ENCODE measurements around the gene CIAO2A.
"Not testable (repeated sequence)": the region's sequence is repeated elsewhere in the genome, so short reads cannot be mapped to it uniquely, and the experiment has no call there.

CIAO2A gene

GRCh38 chr15:64093627-64094417, at the start of gene CIAO2A:
CIAO2A (minus strand) TSS chr15:64093838; CDS start chr15:64093768, 70 bp downstream.
- DNase-seq (ENCODE audit: low read depth), result peak; percentile 99

GRCh38 chr15:64143276-64143675, 49.6 kb upstream of the CIAO2A start:
- DNase-seq (ENCODE audit: low read depth), result no peak

DNA sequence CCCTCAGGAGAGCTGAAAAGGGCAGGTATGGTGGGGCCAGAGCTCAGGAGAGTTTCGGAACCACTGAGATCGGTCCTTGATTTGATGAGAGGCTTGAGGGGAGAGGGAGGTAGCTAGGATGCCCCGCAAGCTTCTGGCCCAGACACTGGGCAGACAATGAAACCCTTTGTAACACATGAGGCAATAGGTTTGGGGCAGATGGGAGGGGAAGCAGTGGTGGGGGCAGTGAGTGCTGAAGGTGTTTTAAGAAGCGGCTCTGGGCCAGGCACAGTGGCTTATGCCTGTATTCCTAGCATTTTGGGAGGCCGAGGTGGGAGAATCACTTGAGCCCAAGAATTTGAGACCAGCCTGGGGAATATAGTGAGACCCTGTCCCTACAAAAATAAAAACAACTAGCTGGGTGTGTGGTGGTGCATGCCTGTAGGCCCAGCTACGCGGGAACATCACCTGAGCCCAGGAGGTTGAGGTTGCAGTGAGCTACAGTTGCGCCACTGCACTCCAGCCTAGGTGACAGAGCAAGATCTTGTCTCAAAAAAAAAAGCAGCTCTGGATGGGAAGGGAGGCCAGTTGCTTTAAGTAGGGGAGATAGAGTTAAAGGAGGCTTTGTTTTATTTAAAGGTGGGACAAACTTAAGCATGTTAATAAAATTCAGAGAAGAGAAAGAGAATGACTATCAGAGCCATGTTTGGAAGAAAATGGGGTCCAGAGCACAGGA, 48.3 kb upstream of the CIAO2A start:
- no peak for DNase-seq (ENCODE audit: low read depth)

DNA sequence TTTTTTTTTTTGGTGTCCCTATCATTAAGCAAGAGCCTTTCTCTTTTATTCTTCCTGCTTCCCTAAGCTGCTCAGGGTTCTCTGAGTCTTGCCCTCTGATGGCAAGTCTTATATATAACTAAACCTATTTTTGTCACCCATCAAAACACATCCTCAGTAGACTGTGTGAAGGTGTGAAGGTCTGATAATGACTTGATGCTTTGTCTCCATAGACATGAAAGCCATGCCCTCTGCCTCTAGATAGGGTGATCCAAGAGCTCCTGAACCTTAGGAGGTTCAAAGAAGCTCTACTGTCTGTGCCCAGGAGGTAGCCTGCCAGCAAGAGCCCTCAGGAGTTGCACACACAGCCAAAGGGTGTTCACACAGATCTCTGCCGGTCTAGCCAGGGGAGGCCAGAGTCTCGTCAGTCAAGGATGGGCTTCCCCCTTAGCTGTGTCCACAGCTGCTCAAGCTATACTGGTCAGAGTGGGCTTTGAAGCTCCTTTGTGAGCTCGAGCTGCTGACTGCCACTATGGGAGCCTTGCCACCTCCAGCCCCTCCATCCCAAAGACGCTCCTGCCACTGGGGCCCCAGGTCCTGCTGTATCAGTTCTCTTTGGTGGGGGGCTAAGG, 44.8 kb upstream of the CIAO2A start:
- DNase-seq (ENCODE audit: low read depth), result no peak

- DNase-seq (ENCODE audit: low read depth), result no peak
These were observed 43.7 kb upstream of the CIAO2A start for GRCh38 chr15:64137226-64137833.

- no peak for DNase-seq (ENCODE audit: low read depth)
These were observed 42.7 kb upstream of the CIAO2A start for GRCh38 chr15:64136347-64136746.

GRCh38 chr15:64134345-64134829, 40.7 kb upstream of the CIAO2A start:
- DNase-seq (ENCODE audit: low read depth), result no peak

DNA sequence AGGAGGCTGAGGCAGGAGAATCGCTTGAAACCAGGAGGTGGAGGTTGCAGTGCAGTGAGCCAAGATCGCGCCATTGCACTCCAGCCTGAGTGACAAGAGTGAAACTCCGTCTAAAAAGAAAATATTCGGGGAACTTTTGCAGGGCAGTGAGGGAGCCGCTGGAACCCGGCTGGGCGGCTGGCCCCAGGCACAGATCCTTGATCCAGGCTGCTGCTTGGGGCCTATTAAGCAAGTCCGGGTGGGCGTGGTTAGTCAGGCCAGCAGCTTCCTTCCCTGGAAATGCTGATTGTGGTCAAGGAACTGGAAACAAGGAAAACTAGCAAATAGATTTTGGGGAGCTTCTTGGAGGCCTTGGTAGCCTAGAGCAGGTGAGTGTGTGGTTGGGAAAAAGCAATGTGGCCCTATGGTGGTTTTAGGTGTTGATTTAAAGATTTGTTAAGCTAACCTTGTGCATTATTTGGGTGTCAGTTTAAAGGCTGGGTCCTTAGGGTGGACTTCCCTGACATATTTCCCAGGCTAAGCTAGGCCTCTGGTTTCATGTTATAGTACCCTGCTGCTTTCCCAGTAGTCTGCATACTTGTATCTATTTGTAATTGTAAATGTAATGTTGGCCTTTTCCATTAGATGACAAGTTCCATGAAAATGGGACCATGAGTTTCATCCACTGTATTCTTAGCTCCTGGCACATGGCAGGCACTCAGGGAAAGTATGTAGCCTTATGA, 40.1 kb upstream of the CIAO2A start:
- no peak for DNase-seq (ENCODE audit: low read depth)

- no peak for DNase-seq (ENCODE audit: low read depth)
These were observed 38.6 kb upstream of the CIAO2A start for GRCh38 chr15:64132217-64132616.

DNA sequence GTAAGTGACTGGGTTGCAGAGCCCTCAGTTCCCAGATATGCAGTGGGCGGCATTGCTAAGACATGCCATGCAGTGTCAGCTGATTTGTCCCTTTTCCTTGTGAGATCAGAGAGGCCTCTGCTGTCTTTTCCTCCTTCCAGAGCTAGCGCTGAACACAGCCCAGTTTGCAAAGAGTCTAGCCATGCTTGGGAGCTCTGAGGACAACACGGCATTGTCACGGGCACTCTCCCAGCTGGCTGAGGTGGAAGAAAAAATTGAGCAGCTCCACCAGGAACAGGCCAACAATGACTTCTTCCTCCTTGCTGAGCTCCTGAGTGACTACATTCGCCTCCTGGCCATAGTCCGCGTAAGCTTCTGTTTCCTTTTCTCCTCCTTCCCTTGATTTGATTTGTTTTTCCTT, 37.9 kb upstream of the CIAO2A start:
- DNase-seq (ENCODE audit: low read depth), result no peak

DNA sequence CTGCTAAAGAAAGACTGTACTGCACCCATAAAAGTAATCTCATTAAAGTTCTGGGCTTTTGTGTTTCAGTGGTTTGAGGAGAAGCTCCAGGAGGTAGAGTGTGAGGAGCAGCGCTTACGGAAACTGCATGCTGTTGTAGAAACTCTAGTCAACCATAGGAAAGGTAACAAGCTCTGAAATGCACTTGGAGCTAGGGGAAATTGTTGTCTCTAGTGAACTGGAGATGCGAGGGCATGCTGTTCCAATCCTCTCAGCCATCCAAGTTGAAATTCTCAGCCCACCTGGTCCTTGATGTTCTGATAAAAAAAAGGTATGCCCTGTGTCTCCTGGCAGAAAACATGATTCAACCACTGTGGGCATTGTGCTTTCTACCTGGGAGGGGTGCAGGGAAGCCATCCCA, 36.5 kb upstream of the CIAO2A start:
- DNase-seq (ENCODE audit: low read depth), result no peak

- no peak for DNase-seq (ENCODE audit: low read depth)
These were observed 34.1 kb upstream of the CIAO2A start for GRCh38 chr15:64127521-64128270.

DNA sequence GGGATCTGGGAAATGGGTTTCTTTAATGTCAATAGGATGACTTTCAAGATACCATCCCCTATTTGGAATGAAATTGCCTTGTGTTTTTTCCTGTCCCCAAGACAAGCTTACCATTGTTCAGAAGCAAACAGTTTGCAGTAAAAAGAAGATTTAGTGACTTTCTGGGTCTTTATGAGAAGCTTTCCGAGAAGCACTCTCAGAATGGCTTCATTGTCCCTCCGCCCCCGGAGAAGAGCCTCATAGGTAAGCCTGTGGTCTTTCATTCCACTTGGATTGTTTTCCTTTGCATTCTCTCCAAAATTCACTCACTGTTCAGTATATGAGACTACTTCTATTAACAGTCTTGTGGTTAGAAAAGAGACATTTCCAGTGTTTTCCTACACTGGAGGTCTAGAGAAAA, 32.3 kb upstream of the CIAO2A start:
- DNase-seq (ENCODE audit: low read depth), result no peak

- no peak for DNase-seq (ENCODE audit: low read depth)
These were observed 29.3 kb upstream of the CIAO2A start for GRCh38 chr15:64122936-64123351.

GRCh38 chr15:64122444-64122843, 28.8 kb upstream of the CIAO2A start:
- no peak for DNase-seq (ENCODE audit: low read depth)

DNA sequence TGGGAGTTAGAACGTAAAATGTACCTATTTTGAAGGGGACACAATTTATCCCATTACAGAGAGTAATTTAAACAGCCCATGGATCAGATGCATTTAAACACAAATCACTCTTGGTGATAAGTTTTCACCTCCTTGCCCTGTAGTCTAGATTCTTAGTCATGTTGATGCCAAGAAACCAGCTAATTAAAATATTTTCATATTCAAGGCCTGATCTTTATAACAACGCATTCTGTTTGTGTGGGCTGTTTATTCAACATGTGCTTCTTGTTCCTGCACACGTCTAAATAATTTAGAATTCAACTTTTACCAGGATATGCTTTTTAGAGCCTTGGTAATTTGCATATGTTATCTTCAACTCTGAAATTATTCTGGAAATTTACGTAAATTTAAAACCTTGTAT, 28.0 kb upstream of the CIAO2A start:
- no peak for DNase-seq (ENCODE audit: low read depth)

- not testable (repeated sequence) for DNase-seq (ENCODE audit: low read depth)
These were observed 26.7 kb upstream of the CIAO2A start for GRCh38 chr15:64120322-64120721.

GRCh38 chr15:64117759-64118487, 24.3 kb upstream of the CIAO2A start:
- DNase-seq (ENCODE audit: low read depth), result no peak

- DNase-seq (ENCODE audit: low read depth), result peak; percentile 8
These were observed 19.3 kb upstream of the CIAO2A start for GRCh38 chr15:64112904-64113303.

DNA sequence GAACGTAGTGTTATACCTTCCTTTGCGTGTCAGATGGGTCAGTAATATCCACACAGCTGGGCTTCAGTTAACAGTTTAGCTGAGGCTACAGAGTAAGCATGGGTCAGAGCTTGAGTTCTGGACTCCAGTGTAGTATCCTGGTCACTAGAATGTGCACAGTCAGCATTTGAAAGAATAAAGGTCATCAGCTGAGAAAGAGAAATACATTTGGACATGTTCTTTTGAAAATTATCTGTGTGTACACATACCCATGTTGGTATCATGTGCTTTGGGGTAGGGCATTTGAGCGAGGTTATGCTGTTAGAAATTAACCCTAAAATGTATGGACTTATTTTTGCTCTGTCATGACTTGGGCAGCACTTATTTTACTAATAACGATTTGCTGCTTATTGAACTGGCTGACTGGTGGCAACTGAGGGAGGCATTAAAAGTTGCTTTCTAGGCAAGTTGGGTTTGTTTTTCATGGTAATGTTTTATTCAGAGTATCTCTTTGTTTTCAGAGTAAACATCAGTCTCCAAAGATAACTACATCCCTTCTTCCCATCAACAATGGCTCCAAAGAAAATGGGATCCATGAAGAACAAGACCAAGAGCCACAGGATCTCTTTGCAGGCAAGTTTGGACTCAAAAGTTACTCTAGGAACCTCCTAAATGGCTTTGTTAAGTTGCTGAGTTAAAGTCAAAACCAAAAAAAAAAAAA, 18.6 kb upstream of the CIAO2A start:
- no peak for DNase-seq (ENCODE audit: low read depth)

Data from ELR (cell line).